GM23248 (cell line): ENCODE data around the gene CRTC3.

Experiments used
- EZH2 ChIP-seq: fragments of 200-600 bp; sonication (generic); IDR thresholded peaks from 2 replicates; pipeline ENCODE4 v1.6.1; 2018; ENCODE audit warnings: antibody characterized with exemption, mild to moderate bottlenecking; ENCODE audit not compliant: insufficient read depth, poor library complexity, severe bottlenecking
- EZH2phosphoT487 ChIP-seq: fragments of 200-600 bp; sonication (generic); IDR thresholded peaks from 2 replicates; pipeline ENCODE4 v1.6.1; 2018; ENCODE audit warnings: antibody characterized with exemption, moderate library complexity, mild to moderate bottlenecking, low read depth; ENCODE audit not compliant: insufficient read depth

GRCh38 chr15:90684281-90684680 is 154.6 kb downstream of the CRTC3 start:
- no peak for TF ChIP-seq EZH2
- TF ChIP-seq EZH2phosphoT487, result no peak
